ENCODE measurements around the gene IRS2.
"Not testable (repeated sequence)": the region's sequence is repeated elsewhere in the genome, so short reads cannot be mapped to it uniquely, and the experiment has no call there.

IRS2 gene, protein sequence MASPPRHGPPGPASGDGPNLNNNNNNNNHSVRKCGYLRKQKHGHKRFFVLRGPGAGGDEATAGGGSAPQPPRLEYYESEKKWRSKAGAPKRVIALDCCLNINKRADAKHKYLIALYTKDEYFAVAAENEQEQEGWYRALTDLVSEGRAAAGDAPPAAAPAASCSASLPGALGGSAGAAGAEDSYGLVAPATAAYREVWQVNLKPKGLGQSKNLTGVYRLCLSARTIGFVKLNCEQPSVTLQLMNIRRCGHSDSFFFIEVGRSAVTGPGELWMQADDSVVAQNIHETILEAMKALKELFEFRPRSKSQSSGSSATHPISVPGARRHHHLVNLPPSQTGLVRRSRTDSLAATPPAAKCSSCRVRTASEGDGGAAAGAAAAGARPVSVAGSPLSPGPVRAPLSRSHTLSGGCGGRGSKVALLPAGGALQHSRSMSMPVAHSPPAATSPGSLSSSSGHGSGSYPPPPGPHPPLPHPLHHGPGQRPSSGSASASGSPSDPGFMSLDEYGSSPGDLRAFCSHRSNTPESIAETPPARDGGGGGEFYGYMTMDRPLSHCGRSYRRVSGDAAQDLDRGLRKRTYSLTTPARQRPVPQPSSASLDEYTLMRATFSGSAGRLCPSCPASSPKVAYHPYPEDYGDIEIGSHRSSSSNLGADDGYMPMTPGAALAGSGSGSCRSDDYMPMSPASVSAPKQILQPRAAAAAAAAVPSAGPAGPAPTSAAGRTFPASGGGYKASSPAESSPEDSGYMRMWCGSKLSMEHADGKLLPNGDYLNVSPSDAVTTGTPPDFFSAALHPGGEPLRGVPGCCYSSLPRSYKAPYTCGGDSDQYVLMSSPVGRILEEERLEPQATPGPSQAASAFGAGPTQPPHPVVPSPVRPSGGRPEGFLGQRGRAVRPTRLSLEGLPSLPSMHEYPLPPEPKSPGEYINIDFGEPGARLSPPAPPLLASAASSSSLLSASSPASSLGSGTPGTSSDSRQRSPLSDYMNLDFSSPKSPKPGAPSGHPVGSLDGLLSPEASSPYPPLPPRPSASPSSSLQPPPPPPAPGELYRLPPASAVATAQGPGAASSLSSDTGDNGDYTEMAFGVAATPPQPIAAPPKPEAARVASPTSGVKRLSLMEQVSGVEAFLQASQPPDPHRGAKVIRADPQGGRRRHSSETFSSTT (N-terminal part only)

DNA sequence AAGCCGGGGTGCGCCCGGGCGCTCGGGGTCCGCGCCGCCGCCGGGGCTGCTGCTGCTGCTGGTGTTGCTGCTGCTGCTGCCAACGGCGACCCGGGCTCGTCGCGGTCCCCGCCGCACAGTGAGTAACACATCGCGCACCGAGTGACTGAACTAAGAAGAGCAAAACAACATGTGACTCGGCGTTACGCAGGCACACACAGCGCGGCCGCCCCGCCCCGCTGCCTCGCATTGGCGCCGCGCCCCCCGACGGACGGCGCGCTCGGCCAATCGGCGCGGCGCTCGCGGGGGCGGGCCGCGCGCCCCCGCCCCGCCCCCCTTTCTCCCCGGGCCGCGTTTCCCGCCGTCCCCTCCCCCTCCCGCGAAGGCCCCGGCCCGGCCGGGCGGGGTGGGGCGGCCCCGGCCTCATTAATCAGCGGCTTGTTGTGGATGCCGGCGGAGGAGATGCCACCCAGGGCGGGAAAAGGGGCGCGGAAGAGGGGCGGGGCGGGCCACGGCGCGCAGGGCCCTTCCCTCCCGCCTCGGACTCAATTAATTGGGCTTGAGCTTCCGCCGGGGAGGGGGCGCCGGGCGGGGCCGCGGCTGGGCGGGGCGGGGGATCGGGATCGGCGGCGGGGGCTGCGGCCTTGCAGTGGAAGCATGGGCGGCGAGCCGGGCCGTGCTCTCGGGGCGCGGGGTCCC is at the start of gene IRS2:
Gene IRS2, minus strand, starts transcription at position 127 of the 678 bp plus-strand sequence. CDS start 530 bp downstream, outside the sequence.
- Mint-ChIP-seq H3K4me1 (ENCODE audit: low read depth) (peaks cover 13% of the 10 kb centered on the region), H3K4me3 (peak within 1 kb of the TSS; percentile 82), H3K27me3 (peaks cover 18% of the 10 kb centered on the region), H3K36me3 (ENCODE audit: low read depth) (no peaks in the 10 kb centered on the region), H3K27ac (peak within 1 kb of the TSS; percentile 55), H3K9me3 (no peaks in the 10 kb centered on the region)

DNA sequence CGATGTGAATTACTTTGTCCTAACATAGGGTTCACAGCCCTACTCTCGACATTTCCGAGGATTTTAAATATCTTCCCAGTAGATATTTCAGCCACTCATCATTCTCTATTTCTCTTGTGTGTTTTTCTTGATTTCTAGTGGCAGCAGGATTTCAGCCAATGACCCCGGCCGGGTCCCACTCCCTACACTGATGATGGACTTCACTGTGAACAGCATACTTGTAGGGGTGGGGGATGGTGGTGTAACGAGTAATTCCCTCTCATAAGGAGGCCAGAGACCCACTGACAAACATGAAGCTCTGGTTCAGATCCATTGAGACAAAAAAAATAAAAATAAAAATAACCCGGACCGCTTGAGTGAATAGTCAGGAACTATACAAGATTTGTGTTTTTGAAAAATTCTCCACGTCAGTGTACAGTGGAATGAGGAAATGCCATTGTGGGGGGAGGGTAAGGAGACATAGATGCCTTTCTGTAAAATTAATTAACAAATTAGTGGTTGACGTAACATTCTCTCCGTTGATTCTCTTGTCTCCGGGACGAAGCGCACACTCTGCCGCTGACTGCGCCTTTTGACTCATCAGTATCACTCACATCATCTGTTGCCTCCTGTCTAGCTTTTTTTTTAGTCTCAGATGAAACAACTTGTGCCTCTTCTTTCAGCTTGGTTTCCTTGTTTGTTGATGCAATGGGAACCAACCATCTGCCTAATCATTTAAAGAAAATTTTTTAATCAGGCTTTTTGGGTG is 48.8 kb upstream of the IRS2 start:
- Mint-ChIP-seq H3K27ac (no peak overlapping the region), H3K4me1 (ENCODE audit: low read depth) (peaks cover 4% of the 10 kb centered on the region), H3K9me3 (peaks cover 4% of the 10 kb centered on the region), H3K4me3 (no peak overlapping the region), H3K36me3 (ENCODE audit: low read depth) (no peaks in the 10 kb centered on the region), H3K27me3 (peaks cover 35% of the 10 kb centered on the region)

DNA sequence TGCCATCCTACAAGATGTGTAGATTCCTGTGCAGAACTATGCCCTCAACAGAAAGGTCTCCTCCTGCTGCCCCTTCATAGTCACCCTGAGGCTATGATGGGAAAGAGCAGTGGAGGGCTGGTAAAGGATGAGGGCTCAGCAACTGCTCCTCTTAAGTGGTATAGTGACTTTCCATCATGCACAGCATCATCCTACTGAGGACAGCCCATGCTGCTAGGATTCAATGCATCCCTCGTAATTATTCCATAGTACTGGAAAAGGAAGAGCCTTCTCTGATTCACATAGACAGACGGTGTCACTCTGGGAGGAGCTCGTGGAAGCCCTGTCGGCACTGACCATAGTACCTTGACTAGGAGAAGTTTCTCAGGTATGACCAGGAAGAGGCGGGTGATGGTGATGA is 47.6 kb upstream of the IRS2 start:
- no peaks in the 10 kb centered on the region for H3K36me3 Mint-ChIP-seq (ENCODE audit: low read depth)
- no peak overlapping the region for H3K27ac Mint-ChIP-seq
- no peak overlapping the region for H3K4me3 Mint-ChIP-seq
- H3K9me3 Mint-ChIP-seq = peaks cover 4% of the 10 kb centered on the region
- no peaks in the 10 kb centered on the region for H3K4me1 Mint-ChIP-seq (ENCODE audit: low read depth)
- peaks cover 34% of the 10 kb centered on the region for H3K27me3 Mint-ChIP-seq

GRCh38 chr13:109833071-109833470 is 46.7 kb upstream of the IRS2 start:
- no peak overlapping the region for H3K4me3 Mint-ChIP-seq
- H3K27ac Mint-ChIP-seq = no peak overlapping the region
- H3K9me3 Mint-ChIP-seq = peaks cover 4% of the 10 kb centered on the region
- no peaks in the 10 kb centered on the region for H3K4me1 Mint-ChIP-seq (ENCODE audit: low read depth)
- no peaks in the 10 kb centered on the region for H3K36me3 Mint-ChIP-seq (ENCODE audit: low read depth)
- peaks cover 34% of the 10 kb centered on the region for H3K27me3 Mint-ChIP-seq

GRCh38 chr13:109828591-109829316 is 42.4 kb upstream of the IRS2 start:
- H3K27ac Mint-ChIP-seq = not testable (repeated sequence)

DNA sequence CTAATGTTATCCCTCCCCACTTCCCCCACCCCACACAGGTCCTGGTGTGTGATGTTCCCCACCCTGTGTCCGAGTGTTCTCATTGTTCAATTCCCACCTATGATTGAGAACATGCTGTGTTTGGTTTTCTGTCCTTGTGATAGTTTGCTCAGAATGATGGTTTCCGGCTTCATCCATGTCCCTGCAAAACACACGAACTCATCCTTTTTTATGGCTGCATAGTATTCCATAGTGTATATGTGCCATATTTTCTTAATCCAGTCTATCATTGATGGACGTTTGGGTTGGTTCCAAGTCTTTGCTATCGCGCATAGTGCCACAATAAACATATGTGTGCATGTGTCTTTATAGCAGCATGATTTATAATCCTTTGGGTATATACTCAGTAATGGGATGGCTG is 36.8 kb upstream of the IRS2 start:
- not testable (repeated sequence) for H3K27ac Mint-ChIP-seq; H3K4me1 Mint-ChIP-seq (ENCODE audit: low read depth); H3K36me3 Mint-ChIP-seq (ENCODE audit: low read depth); H3K4me3 Mint-ChIP-seq; H3K9me3 Mint-ChIP-seq
- H3K27me3 Mint-ChIP-seq = peaks cover 26% of the 10 kb centered on the region

More at GRCh38 chr13:109828591-109829316, 42.4 kb upstream of the IRS2 start:
- not testable (repeated sequence) for H3K4me1 Mint-ChIP-seq (ENCODE audit: low read depth); H3K36me3 Mint-ChIP-seq (ENCODE audit: low read depth); H3K4me3 Mint-ChIP-seq; H3K9me3 Mint-ChIP-seq
- peaks cover 40% of the 10 kb centered on the region for H3K27me3 Mint-ChIP-seq

DNA sequence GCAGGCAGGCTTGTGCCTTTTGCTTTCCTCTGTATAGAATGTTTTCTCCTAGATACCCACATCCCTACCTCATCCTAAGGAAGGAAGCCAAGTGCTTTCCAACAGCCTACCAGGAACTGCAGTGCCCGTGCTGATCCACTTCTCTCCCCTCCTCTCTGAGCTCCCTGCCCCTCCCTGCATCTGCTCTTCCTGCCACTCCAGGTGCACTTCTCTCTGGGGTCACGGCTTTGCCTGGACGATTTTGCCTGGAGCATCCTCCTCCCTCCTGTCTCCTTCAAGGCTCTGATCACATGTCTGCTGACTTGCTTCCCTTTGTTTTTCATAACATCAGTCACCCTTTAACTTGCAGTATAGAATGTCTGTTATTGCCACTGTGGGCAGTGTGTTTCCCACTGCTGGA is 34.7 kb upstream of the IRS2 start:
- H3K9me3 Mint-ChIP-seq = no peaks in the 10 kb centered on the region
- H3K27me3 Mint-ChIP-seq = peaks cover 28% of the 10 kb centered on the region
- H3K36me3 Mint-ChIP-seq (ENCODE audit: low read depth) = no peaks in the 10 kb centered on the region
- H3K4me1 Mint-ChIP-seq (ENCODE audit: low read depth) = no peaks in the 10 kb centered on the region
- no peak overlapping the region for H3K27ac Mint-ChIP-seq
- no peak overlapping the region for H3K4me3 Mint-ChIP-seq

GRCh38 chr13:109819874-109820273 is 33.5 kb upstream of the IRS2 start:
- no peak overlapping the region for H3K4me3 Mint-ChIP-seq
- no peaks in the 10 kb centered on the region for H3K4me1 Mint-ChIP-seq (ENCODE audit: low read depth)
- peaks cover 32% of the 10 kb centered on the region for H3K27me3 Mint-ChIP-seq
- no peaks in the 10 kb centered on the region for H3K9me3 Mint-ChIP-seq
- H3K27ac Mint-ChIP-seq = no peak overlapping the region
- no peaks in the 10 kb centered on the region for H3K36me3 Mint-ChIP-seq (ENCODE audit: low read depth)

- Mint-ChIP-seq H3K36me3 (ENCODE audit: low read depth) (no peaks in the 10 kb centered on the region), H3K4me3 (no peak overlapping the region), H3K9me3 (no peaks in the 10 kb centered on the region), H3K27ac (no peak overlapping the region), H3K27me3 (peaks cover 31% of the 10 kb centered on the region), H3K4me1 (ENCODE audit: low read depth) (no peaks in the 10 kb centered on the region)
Measured at GRCh38 chr13:109818886-109819285, 32.5 kb upstream of the IRS2 start.

GRCh38 chr13:109817591-109818535 is 31.5 kb upstream of the IRS2 start:
- H3K4me3 Mint-ChIP-seq = no peak overlapping the region
- no peaks in the 10 kb centered on the region for H3K36me3 Mint-ChIP-seq (ENCODE audit: low read depth)
- no peak overlapping the region for H3K27ac Mint-ChIP-seq
- H3K27me3 Mint-ChIP-seq = peaks cover 36% of the 10 kb centered on the region
- H3K4me1 Mint-ChIP-seq (ENCODE audit: low read depth) = no peaks in the 10 kb centered on the region
- H3K9me3 Mint-ChIP-seq = no peaks in the 10 kb centered on the region

DNA sequence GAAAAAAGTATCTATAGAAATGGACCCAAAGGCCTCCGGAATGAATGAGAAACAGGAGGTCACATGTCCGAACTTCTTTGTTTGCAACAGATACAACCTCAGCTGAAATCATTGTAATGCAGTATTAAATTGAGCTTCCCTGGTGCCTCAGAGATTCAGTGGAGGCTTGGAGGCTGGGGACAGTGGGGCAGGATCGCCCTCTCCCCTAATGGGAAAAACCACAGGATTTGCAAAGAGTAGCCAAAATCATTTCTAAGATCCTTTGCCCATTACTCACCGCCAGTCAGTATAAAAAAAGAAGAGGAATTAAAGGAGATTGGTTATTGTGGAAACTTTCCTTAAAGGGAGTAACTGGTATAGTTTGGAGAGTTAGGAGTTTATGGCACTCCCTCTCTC is 30.4 kb upstream of the IRS2 start:
- no peak overlapping the region for H3K4me3 Mint-ChIP-seq
- no peaks in the 10 kb centered on the region for H3K36me3 Mint-ChIP-seq (ENCODE audit: low read depth)
- H3K27me3 Mint-ChIP-seq = peaks cover 39% of the 10 kb centered on the region
- no peak overlapping the region for H3K27ac Mint-ChIP-seq
- no peaks in the 10 kb centered on the region for H3K4me1 Mint-ChIP-seq (ENCODE audit: low read depth)
- no peaks in the 10 kb centered on the region for H3K9me3 Mint-ChIP-seq

GRCh38 chr13:109816112-109816807 is 29.9 kb upstream of the IRS2 start:
- no peak overlapping the region for H3K27ac Mint-ChIP-seq
- no peaks in the 10 kb centered on the region for H3K4me1 Mint-ChIP-seq (ENCODE audit: low read depth)
- H3K9me3 Mint-ChIP-seq = no peaks in the 10 kb centered on the region
- no peaks in the 10 kb centered on the region for H3K36me3 Mint-ChIP-seq (ENCODE audit: low read depth)
- H3K27me3 Mint-ChIP-seq = peaks cover 38% of the 10 kb centered on the region
- no peak overlapping the region for H3K4me3 Mint-ChIP-seq
